Muscle of back (tissue), 13 donors: ENCODE measurements around the gene GP9. TPM values are rescaled to one million over a fixed set of nuclear protein-coding genes. Genes with fewer than 3 reads are reported as not detected.

Experiments used
- DNase-seq, 3 donors: peaks; one replicate each; pipeline versions ENCODE4 v3.0.0 to v3.0.0-alpha.2; 2013
- long read RNA-seq, 9 donors: transcript quantifications; one replicate each; lab custom pipeline, GENCODE V29; 2026
- polyA plus RNA-seq, 10 donors: library from polyadenylated mRNA; unstranded; fragments of 120-200 nt; gene quantifications; one replicate each; pipeline ENCODE4 v1.2.1, GENCODE V29; 2013; ENCODE audit not compliant: insufficient read length in 10 of 10

The GP9 gene
- under 1 TPM in 7 of 10 donors, not detected in 3; 0.24 to 0.59 (median 0.36) TPM for polyA plus RNA-seq
- long read RNA-seq, donor 1, partial matches to known transcripts: 0 of 1 reads
- long read RNA-seq, donor 1, other reads (novel, unspliced or antisense): 0 of 1 reads
- long read RNA-seq, donor 2: 0 reads
- long read RNA-seq, donor 3: 0 reads
- long read RNA-seq, donor 4: 0 reads
- long read RNA-seq, donor 5, partial matches to known transcripts: 0 of 1 reads
- long read RNA-seq, donor 5, other reads (novel, unspliced or antisense): 0 of 1 reads
- long read RNA-seq, donor 6: 0 reads
- long read RNA-seq, donor 7: 0 reads
- long read RNA-seq, donor 8, partial matches to known transcripts: 0 of 1 reads
- long read RNA-seq, donor 8, other reads (novel, unspliced or antisense): 0 of 1 reads
- long read RNA-seq, donor 9: 0 reads

- no peak for DNase-seq
These were observed at the start of gene GP9 for GRCh38 chr3:129060276-129061022. Gene GP9, plus strand, starts transcription at chr3:129060779. Its CDS starts 961 bp downstream, at chr3:129061740.

- DNase-seq: no peak
These were observed 47.1 kb upstream of the GP9 start for GRCh38 chr3:129013491-129013891.

- DNase-seq: no peak
These were observed 46.4 kb upstream of the GP9 start for GRCh38 chr3:129014148-129014547.

DNA sequence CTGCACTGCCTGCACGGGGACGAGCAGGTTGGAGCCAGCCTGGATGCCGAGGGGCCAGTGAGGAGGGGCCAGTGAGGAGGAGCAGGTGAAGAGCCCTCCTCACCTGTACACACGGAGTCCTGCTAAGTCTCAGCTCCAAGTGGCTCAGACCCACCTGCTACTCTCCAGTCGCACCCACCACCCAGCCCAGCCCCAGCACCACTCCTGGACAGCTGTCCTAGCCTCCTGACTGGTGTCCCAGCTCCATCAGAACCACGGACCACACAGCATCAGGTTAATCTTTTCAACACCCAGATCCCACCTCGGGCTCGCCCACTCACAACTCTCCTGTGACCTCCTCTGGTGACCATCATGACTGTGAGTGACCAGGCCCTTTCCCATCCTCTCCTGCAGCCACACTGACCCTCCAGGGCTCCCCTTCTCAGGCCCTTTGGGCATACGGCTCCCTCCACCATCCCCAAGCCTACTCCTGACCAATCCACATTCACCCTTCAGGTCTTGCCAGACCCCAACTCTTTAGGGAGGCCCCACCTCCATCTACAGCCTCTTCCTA lies 45.7 kb upstream of the GP9 start:
- DNase-seq: no peak

DNA sequence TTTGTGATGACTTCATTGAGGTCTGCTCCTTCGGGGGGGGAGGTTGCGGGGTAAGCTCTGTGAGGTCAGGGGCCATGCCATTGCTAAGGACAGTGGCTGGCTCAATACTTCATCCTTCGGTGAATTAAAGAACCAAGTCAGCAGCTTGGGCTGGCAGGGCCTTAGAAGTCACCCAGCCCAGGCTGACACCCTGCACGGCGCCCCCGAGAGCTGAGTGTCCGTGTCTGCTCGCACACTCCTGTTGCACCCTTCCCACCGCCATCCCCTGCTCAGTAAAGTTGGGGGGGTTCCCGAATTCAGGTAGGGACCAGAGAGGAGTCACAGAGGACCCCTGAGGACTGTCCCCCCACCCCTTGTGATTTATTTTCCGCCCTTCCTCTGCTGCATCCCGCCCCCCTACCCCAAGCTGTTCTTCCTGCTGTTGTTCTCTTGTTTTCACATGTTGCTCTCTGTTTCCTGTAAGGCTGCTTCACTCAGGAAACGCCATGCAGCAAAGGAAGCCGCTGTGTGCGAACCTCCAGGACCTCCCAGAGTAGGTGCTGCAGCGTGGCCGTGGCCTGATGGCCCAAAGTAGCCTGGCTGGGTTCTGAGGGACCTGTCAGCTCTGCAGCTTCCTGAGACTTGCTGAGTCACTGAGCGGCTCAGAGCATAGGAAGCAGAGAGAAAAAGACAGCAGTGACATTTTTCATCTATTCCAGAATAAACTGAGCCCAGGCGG lies 45.0 kb upstream of the GP9 start:
- no peak for DNase-seq

GRCh38 chr3:129016356-129016719 lies 44.2 kb upstream of the GP9 start:
- DNase-seq: no peak

DNA sequence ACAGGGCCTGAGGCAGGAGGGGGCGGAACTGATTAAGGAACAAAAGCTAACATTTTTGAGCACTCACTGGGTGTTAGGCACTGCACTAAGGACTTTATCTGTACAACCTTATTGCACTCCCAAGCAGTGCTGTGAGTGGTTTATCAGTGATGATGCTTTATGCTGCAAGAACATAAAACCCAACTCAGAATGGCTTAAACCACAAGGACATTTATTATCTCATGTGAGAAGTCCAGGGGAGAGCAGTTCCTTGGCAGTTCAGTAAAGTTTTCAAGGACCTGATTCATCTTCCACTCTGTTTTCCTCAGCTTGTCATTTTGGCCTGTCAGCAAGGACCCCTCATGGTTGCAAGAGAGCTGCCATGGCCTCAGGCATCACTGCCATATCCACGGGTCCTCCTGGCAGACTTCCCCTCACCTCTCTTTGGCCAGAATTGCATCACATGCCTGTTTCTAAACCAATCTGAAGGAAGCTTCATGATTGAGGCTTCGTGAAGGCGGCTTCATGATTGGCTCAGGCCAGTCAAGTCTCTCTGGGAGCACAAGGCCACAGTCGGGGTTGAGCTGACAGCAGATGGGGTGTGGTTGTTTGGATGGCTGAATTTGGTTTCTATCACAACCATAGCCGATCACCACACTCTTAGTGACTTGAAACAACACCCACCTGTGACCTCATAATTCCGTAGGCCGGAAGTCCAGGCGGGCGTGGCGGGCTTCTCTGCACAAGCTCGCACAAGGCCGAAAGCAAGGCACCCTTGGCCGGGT lies 43.7 kb upstream of the GP9 start:
- no peak for DNase-seq

DNA sequence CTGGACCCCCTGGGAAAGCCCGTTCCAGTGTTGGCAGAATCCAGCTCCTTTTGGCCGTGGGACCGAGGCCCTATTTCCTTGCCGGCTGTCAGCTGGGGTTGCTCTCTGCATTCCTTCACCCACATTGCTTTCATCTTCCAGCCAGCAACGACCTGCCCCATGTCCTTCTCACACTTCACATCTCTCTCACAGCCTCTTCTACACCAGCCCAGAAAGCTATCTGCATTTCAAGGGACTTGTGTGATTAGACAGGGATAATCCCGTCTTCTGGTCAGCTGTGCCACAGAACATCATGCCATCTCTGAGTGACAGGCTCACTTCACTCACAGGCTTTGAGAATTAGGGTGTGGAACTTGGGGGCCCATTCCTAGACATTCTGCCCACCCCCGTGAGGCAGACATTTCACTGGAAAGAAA lies 43.1 kb upstream of the GP9 start:
- no peak for DNase-seq

GRCh38 chr3:129018271-129018670 lies 42.3 kb upstream of the GP9 start:
- DNase-seq: no peak

GRCh38 chr3:129018751-129019150 lies 41.8 kb upstream of the GP9 start:
- no peak for DNase-seq

DNA sequence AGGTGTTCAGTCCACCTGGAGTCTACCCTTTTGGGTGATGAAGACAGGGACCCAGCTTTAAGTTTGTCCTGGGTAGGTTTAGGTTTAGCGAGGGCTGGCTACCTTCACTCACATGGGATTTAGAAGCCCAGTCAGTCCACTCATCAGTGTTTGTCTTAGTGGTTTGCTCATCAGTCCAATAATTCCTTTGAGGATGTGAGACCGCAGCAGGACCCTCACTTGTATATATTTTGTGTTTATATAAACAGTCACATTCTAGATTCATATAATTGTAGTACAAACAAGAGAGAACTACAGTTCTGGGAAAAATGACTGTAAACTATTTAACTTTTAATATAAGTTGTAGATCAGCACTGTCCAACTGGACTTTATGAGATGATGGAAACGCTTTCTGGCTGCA lies 41.3 kb upstream of the GP9 start:
- no peak for DNase-seq

DNA sequence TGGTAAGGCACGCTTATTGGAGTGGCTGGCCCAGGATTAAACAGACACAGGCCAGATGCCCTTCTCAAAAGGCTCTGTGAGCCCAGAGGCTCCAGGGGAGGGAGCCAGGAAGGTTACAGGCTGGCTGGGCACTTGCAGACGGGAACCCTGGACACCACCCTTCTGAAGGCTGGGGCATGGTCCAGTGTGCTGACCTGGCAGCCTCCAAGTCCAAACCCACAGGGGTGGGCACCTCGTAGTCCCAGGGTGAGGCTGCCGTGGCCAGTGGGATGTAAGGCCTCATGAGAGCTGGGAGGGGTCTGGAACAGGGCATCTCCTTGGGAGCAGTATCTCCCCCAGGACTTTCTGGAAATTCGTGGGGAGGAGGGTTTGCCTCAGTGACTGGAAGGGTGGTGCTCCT lies 39.9 kb upstream of the GP9 start:
- no peak for DNase-seq

GRCh38 chr3:129021140-129021551 lies 39.4 kb upstream of the GP9 start:
- DNase-seq: no peak

DNA sequence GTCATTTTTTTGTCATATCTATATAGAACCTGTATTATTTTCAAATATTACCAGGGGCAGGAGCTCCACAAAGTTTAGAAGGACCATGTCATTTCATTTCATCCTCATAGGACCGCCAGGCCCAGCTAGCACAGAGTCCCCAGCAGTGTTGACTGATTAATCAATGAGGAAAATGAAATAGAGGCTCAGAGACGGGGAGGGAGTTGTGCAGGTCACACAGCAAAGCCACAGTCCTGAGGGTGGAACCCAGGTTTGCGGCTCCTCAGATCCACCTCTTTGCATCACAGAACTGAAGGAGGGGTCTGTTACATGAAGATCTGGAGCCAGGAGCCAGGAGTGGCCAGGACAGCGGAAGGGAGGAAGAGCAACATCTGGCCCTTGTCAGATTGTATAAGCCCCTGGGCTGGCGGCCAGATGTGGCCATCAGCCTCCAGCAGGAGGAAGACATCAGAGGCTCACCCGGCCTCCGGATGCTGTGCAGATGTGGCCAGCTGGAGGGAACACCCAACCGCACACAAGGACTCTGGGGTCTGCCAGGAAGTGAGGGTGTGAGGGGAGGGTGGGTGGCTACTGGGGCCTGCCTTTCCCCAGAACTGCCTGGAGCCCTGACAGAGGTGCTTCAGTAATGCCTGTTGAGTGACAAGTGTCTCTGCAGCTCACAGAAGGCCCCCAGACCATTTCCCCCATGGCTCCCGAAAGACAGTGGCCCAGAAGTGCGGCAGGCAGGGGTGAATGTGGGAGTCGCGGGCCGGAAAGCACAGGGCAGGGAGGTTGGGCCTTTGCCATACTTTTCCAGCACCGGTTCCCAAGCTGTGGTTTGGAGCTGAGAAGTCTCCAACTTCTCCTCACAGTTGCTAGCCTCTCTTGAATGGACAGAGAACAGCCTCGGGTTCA lies 38.2 kb upstream of the GP9 start:
- DNase-seq: peak; percentile 31 to 86 (median 74)

DNA sequence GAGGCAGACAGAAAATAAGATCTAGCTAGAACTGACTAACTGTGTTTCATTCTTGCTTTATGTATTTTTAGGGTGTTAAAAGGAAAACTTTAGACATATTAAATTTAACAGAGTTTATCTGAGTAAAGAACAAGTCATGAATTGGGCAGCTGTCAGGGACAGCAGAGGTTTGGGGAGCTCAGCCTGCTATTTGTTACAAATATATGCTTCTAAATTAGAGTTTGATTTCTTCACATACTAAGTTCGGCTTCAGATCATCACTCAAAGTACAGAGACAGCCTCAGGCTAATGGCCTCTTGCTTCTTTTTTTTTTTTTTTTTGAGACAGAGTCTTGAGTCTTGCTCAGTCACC lies 37.6 kb upstream of the GP9 start:
- DNase-seq: no peak

DNA sequence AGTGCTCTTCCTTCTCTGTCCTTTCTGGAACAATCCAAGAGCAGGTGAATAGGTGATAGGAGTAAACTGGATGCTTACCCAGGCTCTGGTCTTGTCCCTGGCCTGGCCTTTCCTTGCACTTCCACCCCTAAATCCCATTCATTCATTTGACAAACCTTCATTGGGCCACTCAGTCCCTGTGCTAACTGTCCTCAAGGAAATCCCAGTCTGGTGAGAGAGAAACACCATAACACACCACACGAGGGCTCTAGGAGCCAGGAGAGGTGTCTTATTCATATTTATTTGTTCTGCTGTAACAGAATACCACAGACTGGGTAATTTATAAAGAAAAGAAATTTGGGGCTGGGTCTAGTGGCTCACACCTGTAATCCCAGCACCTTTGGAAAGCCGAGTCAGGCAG lies 36.7 kb upstream of the GP9 start:
- no peak for DNase-seq

GRCh38 chr3:129025108-129025507 lies 35.5 kb upstream of the GP9 start:
- DNase-seq: no peak

GRCh38 chr3:129025691-129026435 lies 34.7 kb upstream of the GP9 start:
- peak in 1 of 3 donors; percentile 59 for DNase-seq

GRCh38 chr3:129026728-129027543 lies 33.6 kb upstream of the GP9 start:
- peak; percentile 74 to 93 (median 88) for DNase-seq
